ENCODE results near the gene UNC5B.

- TF ChIP-seq CTCF (IDR thresholded peaks at IDR 0.05), result no peak
- TF ChIP-seq POLR2A (IDR thresholded peaks at IDR 0.05), result no peak
- no peak for TF ChIP-seq EP300 (IDR thresholded peaks at IDR 0.05)
Observed at GRCh38 chr10:71284544-71285179, 72.3 kb downstream of the UNC5B start.

Data from upper lobe of left lung (tissue), 4 donors.